HG03521 (cell line): ENCODE results near the gene CROCC2.

ENCODE experiments used
- ATAC-seq: cut with Tn5 transposase; IDR thresholded peaks from one replicate; pipeline ENCODE4 v1.9.1; 2021; ENCODE audit warnings: mild to moderate bottlenecking, moderate library complexity; ENCODE audit not compliant: unreplicated experiment

Gene CROCC2

GRCh38 chr2:240904216-240905175 is 1.6 kb upstream of the CROCC2 start:
- ATAC-seq: no peak

- ATAC-seq: no peak
Observed at GRCh38 chr2:240905176-240905781, 857 bp upstream of the CROCC2 start.

- no peak for ATAC-seq
Observed at GRCh38 chr2:240906911-240907590, 915 bp downstream of the CROCC2 start.

GRCh38 chr2:240909216-240909974 is 3.3 kb downstream of the CROCC2 start:
- ATAC-seq: no peak

- no peak for ATAC-seq
Observed at GRCh38 chr2:240911641-240912265, 5.6 kb downstream of the CROCC2 start.

- no peak for ATAC-seq
Observed at GRCh38 chr2:240912878-240913809, 7.0 kb downstream of the CROCC2 start.

GRCh38 chr2:240913810-240914644 is 7.9 kb downstream of the CROCC2 start:
- no peak for ATAC-seq

- ATAC-seq: no peak
Observed at GRCh38 chr2:240914645-240915525, 8.7 kb downstream of the CROCC2 start.

- no peak for ATAC-seq
Observed at GRCh38 chr2:240915526-240916341, 9.6 kb downstream of the CROCC2 start.

- no peak for ATAC-seq
Observed at GRCh38 chr2:240916571-240917008, 10.5 kb downstream of the CROCC2 start.

- no peak for ATAC-seq
Observed at GRCh38 chr2:240917009-240917683, 11.0 kb downstream of the CROCC2 start.

GRCh38 chr2:240917684-240918257 is 11.6 kb downstream of the CROCC2 start:
- ATAC-seq: no peak

- no peak for ATAC-seq
Observed at GRCh38 chr2:240918258-240919091, 12.3 kb downstream of the CROCC2 start.

- no peak for ATAC-seq
Observed at GRCh38 chr2:240919161-240919781, 13.1 kb downstream of the CROCC2 start.
